ENCODE results near the gene FTO.

The FTO gene

DNA sequence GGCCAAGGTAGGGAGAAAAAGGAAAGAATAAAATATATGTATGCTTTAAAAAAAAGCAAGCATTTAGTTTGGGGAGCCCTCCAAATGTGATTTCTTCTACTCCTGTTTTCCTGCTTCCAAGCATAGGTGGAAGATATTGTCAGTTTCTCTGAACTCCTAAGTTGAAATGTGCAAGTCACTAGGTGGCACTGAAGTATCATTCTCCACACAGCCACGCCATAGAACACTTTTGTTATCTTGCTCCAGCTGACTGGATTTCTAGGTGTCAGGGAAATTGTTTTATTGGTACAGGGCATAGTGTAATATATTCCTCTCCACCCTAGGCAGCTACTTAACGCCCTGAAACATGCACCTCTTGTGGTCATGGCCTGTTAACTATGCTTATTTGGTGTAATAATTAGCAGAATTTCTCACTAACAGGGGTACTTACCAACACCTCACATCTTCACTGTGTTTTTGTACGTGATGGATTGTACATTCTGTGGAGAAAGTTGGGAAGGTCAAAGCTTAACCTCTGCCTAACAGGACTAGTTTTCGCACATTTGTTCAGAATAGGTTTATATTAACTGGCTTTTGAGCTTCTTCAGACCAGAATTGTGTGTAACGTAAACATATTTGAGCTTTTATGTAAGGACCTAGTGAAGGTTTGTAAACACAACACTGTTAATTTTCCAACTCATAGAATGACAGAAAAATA, 69.3 kb downstream of the FTO start:
- no peak overlapping the region for H3K9ac ChIP-seq (ENCODE audit: low read depth, low read length)
- H3K9me3 ChIP-seq (ENCODE audit: control insufficient read depth, insufficient read depth, low read length) = no peaks in the 10 kb centered on the region
- H3K36me3 ChIP-seq (ENCODE audit: insufficient read depth, low read length) = no peaks in the 10 kb centered on the region
- H3K4me1 ChIP-seq (ENCODE audit: insufficient read depth, low read length) = peaks cover 22% of the 10 kb centered on the region

DNA sequence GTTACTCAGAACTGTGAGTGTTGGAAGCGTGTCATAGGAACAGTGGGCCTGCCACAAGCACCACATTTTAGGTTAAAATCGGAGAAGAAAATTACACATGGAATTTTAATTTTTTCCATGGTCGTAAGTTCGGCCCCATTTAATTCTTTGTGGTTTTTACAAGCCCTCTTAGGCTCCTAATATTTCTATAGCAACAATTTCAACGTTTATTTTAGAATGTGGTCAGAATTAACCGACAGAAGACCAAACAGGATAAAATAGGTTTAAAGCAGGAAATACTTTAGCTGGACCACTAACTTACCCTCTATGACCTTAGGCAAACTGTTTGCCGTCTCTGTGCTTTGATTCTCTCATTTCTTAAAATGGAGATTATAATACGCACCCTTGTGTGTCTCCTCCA, 69.9 kb downstream of the FTO start:
- peaks cover 24% of the 10 kb centered on the region for H3K4me1 ChIP-seq (ENCODE audit: insufficient read depth, low read length)
- H3K36me3 ChIP-seq (ENCODE audit: insufficient read depth, low read length) = no peaks in the 10 kb centered on the region
- no peak overlapping the region for H3K9ac ChIP-seq (ENCODE audit: low read depth, low read length)
- no peaks in the 10 kb centered on the region for H3K9me3 ChIP-seq (ENCODE audit: control insufficient read depth, insufficient read depth, low read length)

DNA sequence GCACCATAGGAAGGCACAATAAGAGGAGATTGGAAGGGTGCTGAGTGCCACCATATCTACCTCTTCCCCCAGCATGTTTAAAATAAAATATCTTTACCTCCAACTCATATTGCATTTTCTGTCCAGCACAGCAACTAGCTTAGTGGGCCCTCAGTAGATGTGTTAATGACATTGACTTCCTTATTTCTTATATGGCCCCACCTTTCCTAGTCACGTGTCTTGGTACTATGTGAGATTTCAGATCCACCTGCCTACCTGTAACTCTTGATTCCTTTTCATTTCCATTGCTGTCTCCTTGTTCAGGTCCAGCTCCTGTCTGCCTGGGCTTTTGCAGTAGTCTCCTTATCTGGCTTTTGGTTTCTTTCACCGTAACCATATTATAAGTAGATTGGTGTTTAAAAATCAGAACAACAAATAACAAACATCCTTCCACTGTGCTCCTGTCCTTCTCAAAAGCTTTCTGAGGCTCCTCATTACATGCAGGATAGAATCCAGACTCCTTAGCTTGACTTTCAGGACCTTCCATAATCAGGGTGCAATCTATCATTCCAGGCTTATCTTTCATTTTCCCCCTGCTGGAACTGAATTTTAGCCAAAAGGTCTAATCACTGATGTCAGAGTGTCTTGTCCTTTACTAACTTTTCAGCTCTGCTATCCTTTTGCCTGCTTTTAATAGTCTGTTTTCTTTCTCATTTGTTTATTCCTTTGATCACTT, 71.3 kb downstream of the FTO start:
- H3K36me3 ChIP-seq (ENCODE audit: insufficient read depth, low read length) = no peaks in the 10 kb centered on the region
- no peak overlapping the region for H3K9ac ChIP-seq (ENCODE audit: low read depth, low read length)
- H3K4me1 ChIP-seq (ENCODE audit: insufficient read depth, low read length) = peaks cover 25% of the 10 kb centered on the region
- H3K9me3 ChIP-seq (ENCODE audit: control insufficient read depth, insufficient read depth, low read length) = no peaks in the 10 kb centered on the region

DNA sequence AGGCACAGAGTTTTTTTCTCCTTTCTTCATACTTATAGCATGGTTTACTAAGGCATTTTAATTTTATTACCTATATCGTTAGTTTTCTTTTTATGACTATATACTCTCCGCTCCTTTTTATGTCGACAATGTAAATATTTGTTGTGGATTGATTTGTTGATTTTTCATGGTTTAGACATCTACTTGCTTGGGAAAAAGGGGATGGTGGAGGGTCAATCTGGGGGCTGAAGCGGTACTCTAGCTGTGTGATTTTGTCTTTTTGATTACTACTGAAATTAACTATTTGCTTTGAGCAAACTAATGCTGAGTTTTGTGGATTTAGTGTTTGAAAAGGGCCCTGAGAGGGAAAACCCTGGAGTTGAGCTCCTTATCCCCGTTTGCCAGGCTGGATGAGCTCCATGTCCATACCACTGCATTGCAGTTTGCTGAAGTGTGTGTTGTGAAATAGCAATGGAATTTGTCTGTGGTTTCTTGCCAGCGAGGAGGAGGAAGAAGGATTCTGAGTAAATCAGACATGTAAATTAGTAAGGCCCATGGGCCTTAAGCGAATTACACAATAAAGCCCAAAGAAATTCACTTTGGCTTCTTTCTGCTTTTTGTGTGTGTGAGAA, 72.0 kb downstream of the FTO start:
- Histone ChIP-seq H3K9ac (ENCODE audit: low read depth, low read length) (no peak overlapping the region), H3K4me1 (ENCODE audit: insufficient read depth, low read length) (peaks cover 19% of the 10 kb centered on the region), H3K9me3 (ENCODE audit: control insufficient read depth, insufficient read depth, low read length) (no peaks in the 10 kb centered on the region), H3K36me3 (ENCODE audit: insufficient read depth, low read length) (no peaks in the 10 kb centered on the region)

DNA sequence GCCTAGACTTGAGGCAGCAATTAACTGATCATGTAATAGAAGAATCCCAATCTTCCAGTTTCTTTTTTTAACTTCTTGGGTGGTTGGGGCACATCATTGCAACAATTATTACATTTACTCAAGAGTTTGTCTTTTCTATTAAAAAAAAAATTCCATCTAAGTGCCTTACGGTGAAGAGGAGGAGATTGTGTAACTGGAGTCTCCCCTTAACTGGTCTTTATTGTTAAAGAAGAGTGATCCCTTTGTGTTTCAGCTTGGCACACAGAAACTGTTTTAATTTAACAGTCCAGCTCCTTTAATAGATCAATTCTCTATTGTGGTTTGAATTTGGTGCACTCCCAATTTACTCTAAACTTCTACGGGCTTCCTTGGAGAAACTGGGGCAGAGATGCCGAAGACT, 75.2 kb downstream of the FTO start:
- Histone ChIP-seq H3K4me1 (ENCODE audit: insufficient read depth, low read length) (peaks cover 18% of the 10 kb centered on the region), H3K36me3 (ENCODE audit: insufficient read depth, low read length) (no peaks in the 10 kb centered on the region), H3K9ac (ENCODE audit: low read depth, low read length) (no peak overlapping the region), H3K9me3 (ENCODE audit: control insufficient read depth, insufficient read depth, low read length) (no peaks in the 10 kb centered on the region)

DNA sequence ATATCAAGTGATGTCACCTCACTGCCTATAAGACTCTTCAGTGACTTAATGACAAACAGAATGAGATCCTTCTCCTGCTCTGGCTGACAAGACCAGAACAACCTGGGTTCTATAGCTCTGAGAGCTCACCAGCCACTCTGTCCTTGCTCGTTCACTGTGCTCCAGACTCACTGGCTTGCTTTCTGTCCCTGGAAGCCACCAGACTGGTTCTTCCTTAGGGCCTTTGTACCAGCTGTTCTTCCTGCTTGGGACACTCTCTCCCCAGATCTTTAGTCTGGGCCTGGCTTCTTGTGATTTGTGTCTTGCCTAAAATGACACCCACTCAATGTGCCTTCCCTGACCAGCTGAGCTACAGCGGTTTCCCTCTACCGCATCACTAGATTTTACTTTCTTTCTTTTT, 76.1 kb downstream of the FTO start:
- H3K36me3 ChIP-seq (ENCODE audit: insufficient read depth, low read length) = no peaks in the 10 kb centered on the region
- H3K9me3 ChIP-seq (ENCODE audit: control insufficient read depth, insufficient read depth, low read length) = no peaks in the 10 kb centered on the region
- H3K4me1 ChIP-seq (ENCODE audit: insufficient read depth, low read length) = peaks cover 17% of the 10 kb centered on the region
- no peak overlapping the region for H3K9ac ChIP-seq (ENCODE audit: low read depth, low read length)

DNA sequence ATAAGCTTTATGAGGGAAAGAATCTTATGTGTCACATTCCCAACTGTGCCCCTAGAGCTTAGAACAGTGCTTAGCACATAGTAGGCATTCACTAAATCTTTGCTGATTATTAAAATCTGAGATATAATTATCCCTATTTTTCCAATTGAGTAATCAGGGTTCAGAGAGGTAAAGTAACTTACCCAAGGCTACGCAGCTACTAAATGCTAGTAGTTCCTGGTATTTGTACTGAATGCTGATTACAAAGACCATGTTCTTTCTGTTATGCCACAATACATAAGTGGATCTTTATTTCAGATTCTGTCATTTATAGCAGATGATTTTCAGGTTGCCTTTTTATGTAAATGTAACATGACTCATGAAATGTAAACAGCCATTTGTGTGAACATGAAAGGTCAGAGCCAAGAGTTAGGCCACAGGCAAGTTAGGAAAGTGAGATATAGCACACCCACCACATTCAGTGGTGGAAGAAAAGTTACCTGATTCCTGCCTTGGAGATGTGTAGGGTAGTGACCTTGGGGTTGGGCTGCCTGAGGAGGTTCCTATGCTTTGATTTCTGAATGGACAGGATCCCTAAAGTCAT, 77.2 kb downstream of the FTO start:
- Histone ChIP-seq H3K36me3 (ENCODE audit: insufficient read depth, low read length) (no peaks in the 10 kb centered on the region), H3K9me3 (ENCODE audit: control insufficient read depth, insufficient read depth, low read length) (no peaks in the 10 kb centered on the region), H3K4me1 (ENCODE audit: insufficient read depth, low read length) (peaks cover 8% of the 10 kb centered on the region)

DNA sequence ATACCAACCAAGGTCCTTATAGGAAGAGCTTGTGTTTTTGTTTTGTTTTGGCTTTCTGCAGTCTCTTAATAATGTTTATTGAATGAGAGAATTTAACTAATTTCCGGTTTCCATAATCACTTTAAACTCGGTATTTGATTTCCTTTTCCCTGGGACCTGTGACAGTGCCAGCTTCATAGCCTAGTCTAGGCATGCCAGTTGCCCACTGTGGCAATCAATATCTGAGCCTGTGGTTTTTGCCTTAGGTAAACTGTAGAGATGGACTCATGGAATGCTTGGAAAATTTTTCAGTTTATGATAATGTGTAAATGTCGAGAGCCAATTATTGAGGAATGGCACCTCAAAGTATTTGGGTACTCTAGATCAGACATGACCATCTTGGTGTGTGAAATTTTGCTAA, 78.2 kb downstream of the FTO start:
- Histone ChIP-seq H3K4me1 (ENCODE audit: insufficient read depth, low read length) (peaks cover 8% of the 10 kb centered on the region; the same call in 1 of the 2 replicates), H3K9me3 (ENCODE audit: control insufficient read depth, insufficient read depth, low read length) (no peaks in the 10 kb centered on the region), H3K36me3 (ENCODE audit: insufficient read depth, low read length) (no peaks in the 10 kb centered on the region), H3K9ac (ENCODE audit: low read depth, low read length) (no peak overlapping the region)

More for the DNA sequence above, 77.2 kb downstream of the FTO start:
- H3K9ac ChIP-seq (ENCODE audit: low read depth, low read length) = no peak overlapping the region

DNA sequence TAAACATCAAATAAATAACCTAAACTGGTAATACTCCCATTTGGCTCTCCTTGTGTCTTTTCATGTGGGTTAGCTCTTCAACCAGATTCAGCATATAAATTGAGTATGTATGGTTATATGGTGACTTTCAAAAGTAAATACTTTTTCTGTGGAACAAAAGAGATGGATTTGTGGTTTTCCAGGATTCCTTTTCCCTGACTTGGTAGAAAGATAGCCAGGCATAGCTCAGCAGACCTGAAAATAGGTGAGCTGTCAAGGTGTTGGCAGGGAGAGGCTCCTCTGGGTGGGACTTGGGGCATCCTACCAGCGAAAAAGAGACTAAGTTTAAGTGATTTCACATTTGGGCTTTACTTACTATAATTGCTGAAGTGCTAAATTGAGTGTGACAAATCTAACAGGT, 80.3 kb downstream of the FTO start:
- Histone ChIP-seq H3K9ac (ENCODE audit: low read depth, low read length) (no peak overlapping the region), H3K9me3 (ENCODE audit: control insufficient read depth, insufficient read depth, low read length) (no peaks in the 10 kb centered on the region), H3K4me1 (ENCODE audit: insufficient read depth, low read length) (0 out of 2 replicates have a peak, but pooled peaks cover 3% of the 10 kb centered on the region), H3K36me3 (ENCODE audit: insufficient read depth, low read length) (no peaks in the 10 kb centered on the region)

DNA sequence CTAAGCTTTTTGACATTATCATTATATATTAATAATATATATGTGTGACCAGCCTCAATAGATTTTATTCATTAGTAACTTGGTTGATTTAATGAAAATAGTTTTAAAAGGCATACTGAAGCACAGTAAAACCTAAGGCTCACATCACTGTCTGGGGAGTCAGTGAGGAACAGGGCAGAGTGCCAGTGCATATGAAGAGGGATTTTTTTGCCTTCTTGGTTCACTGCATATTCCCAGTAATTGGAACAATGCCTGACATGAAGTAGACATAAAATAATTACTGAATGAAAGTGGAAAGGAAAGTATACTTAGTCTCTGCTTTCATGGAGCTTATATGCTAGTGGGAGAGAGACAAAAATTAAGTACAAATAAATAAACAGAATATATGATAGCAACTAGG, 81.1 kb downstream of the FTO start:
- H3K9ac ChIP-seq (ENCODE audit: low read depth, low read length) = no peak overlapping the region
- H3K36me3 ChIP-seq (ENCODE audit: insufficient read depth, low read length) = no peaks in the 10 kb centered on the region
- H3K4me1 ChIP-seq (ENCODE audit: insufficient read depth, low read length) = 0 out of 2 replicates have a peak, but pooled peaks cover 3% of the 10 kb centered on the region
- no peaks in the 10 kb centered on the region for H3K9me3 ChIP-seq (ENCODE audit: control insufficient read depth, insufficient read depth, low read length)

DNA sequence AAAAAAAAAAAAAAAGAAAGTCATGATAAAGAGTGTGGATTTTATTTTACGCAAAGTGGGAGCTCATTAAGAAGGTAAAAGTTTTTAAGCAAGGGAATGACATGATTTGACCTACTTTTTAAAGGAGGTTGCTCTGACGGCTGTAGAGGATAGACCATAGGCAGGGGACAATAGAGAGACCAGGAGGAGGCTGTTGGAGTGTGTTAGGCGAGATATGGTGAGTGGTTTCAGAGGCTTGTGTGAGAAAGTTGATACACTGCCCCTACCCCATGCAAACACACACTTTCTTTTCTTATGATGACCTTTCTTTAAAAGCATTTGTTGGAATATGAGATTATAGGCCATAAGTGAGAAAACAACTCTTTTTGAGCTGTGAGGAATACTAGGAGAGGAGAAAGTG, 82.0 kb downstream of the FTO start:
- Histone ChIP-seq H3K9ac (ENCODE audit: low read depth, low read length) (no peak overlapping the region), H3K36me3 (ENCODE audit: insufficient read depth, low read length) (no peaks in the 10 kb centered on the region), H3K4me1 (ENCODE audit: insufficient read depth, low read length) (0 out of 2 replicates have a peak, but pooled peaks cover 3% of the 10 kb centered on the region), H3K9me3 (ENCODE audit: control insufficient read depth, insufficient read depth, low read length) (no peaks in the 10 kb centered on the region)

DNA sequence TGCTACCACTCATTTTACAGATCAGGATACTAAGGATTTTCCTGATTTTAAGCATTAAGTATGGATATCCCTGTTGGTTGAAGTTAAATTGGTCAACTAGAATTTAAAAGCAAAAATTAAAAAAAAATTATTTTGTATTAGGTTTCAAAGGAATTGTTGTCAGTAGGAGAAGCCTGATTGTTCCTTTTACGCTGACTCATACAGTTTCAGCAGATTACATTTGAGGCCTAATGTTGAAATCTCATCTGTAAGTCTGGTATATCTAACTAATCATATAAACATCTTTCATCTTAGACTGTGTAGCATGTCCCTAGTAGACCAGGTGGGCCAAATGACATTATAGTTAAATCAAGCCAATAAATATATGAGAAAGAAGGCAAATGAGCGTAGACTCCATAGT, 83.5 kb downstream of the FTO start:
- Histone ChIP-seq H3K9me3 (ENCODE audit: control insufficient read depth, insufficient read depth, low read length) (no peaks in the 10 kb centered on the region), H3K4me1 (ENCODE audit: insufficient read depth, low read length) (no peaks in the 10 kb centered on the region), H3K9ac (ENCODE audit: low read depth, low read length) (no peak overlapping the region), H3K36me3 (ENCODE audit: insufficient read depth, low read length) (no peaks in the 10 kb centered on the region)

DNA sequence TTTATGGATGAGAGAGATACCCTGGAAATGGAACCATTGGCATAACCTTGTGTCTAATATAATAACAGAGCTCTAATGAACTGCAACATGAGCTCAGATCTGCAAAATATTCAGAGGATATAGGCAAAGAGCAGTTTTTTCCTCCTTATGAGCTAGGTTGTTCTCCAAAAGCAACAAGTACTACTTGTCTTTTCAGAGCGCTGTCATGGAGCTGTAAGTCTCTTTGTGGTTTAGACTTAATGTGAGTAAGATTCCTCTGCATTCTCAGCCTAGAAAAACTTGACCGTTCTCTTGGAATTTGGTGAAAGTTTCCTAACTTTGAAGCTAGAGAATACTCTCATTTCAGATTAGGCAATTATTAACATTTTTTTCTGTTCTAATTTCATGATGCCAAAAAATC, 85.2 kb downstream of the FTO start:
- no peak overlapping the region for H3K9ac ChIP-seq (ENCODE audit: low read depth, low read length)
- H3K9me3 ChIP-seq (ENCODE audit: control insufficient read depth, insufficient read depth, low read length) = no peaks in the 10 kb centered on the region
- H3K36me3 ChIP-seq (ENCODE audit: insufficient read depth, low read length) = no peaks in the 10 kb centered on the region
- H3K4me1 ChIP-seq (ENCODE audit: insufficient read depth, low read length) = no peaks in the 10 kb centered on the region

DNA sequence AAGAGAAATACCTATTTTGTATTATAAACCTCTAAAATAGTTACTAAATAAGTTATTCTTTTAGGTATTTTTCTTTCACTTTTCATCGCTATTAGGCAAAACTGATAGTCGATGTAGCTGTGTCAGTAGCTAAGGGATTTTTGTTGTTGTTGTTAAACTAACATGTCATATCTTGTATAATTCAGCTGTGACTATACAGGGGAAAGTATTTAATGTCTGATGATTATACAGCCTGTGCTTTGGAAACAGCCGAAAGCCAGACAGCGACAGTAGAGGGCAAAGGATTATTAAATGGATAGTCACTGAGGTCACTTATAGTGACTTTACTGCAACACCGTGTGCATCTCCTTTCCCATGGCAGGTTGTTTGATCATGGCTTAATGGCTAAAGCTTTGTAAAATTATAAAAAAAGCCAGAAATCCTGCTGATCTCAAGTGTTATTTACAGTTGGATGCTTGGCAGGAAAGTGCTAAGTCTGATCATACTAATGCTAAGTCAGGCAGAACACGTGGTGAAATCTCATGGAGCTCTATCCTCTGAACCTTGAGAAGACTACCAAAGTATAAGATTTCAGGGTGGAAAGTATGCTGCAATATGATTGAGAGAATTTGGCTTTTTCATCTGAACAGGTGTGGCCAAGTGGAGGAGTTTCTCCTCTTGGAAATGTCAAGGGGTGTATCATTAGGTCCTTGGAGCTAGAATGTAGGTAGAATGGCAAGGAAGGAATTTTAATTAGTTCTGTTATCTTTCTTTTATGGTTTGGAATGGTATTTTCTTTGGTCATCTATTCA, 88.4 kb downstream of the FTO start:
- no peaks in the 10 kb centered on the region for H3K4me1 ChIP-seq (ENCODE audit: insufficient read depth, low read length)
- H3K36me3 ChIP-seq (ENCODE audit: insufficient read depth, low read length) = no peaks in the 10 kb centered on the region
- H3K9ac ChIP-seq (ENCODE audit: low read depth, low read length) = no peak overlapping the region
- H3K9me3 ChIP-seq (ENCODE audit: control insufficient read depth, insufficient read depth, low read length) = no peaks in the 10 kb centered on the region
